ENCODE data around the gene PFN1.

GRCh38 chr17:4966844-4967538 lies 18.7 kb upstream of the PFN1 start:
- TF ChIP-seq CTCF (IDR thresholded peaks at IDR 0.05; ENCODE audit: low read depth, low read length, poor library complexity, severe bottlenecking), result no peak
- no peak for TF ChIP-seq EZH2phosphoT487 (IDR thresholded peaks at IDR 0.05; ENCODE audit: borderline replicate concordance, low read length)

All from DOHH2 (cell line).